GM18873 (cell line): Measurements from ENCODE around the gene IL19.

ENCODE experiments used
- ATAC-seq: cut with Tn5 transposase; IDR thresholded peaks from one replicate; pipeline ENCODE4 v1.9.1; 2021; ENCODE audit warnings: mild to moderate bottlenecking, moderate library complexity, moderate number of reproducible peaks; ENCODE audit not compliant: unreplicated experiment, low FRiP score

IL19 gene, protein sequence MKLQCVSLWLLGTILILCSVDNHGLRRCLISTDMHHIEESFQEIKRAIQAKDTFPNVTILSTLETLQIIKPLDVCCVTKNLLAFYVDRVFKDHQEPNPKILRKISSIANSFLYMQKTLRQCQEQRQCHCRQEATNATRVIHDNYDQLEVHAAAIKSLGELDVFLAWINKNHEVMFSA

DNA sequence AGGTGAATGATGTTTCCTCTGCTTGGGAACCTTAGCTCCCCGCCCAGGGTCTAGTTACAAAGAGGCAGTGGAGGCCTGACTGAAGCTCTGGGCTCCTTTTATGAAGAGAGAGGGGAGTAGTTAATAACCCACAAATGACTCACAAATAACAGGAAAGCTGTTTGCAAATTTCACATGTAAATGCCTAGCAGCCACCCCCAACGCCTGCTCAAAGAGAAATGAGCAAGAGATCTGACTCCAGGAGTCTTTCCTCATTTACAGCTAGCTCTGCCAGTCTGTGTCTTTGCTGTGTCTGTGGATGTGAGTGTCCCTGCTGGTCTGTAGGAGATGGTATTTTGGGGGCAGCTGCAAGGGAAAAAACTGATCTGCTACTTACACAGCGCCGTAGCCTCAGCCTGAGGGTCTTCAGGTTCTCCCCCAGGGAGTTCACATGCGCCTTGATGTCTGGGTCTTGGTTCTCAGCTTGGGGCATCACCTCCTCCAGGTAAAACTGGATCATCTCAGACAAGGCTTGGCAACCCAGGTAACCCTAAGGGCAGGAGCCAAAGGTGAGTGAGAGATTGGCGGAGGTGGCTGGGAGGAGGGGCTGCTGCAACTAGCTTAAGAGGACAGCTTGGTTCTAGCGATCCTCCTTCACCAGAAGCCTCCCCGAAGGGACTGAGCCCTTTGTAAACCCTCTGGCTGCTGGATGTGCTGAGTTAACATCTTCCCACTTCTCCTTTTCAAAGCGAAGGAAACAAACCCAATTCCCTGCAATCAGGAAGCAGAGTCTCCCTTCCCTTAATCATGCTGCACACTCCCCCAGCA is at the start of gene IL19:
Gene IL19 (plus strand): TSS at position 243 of the 807 bp plus-strand sequence. CDS start 65,890 bp downstream, outside the sequence.
- ATAC-seq, result no peak

DNA sequence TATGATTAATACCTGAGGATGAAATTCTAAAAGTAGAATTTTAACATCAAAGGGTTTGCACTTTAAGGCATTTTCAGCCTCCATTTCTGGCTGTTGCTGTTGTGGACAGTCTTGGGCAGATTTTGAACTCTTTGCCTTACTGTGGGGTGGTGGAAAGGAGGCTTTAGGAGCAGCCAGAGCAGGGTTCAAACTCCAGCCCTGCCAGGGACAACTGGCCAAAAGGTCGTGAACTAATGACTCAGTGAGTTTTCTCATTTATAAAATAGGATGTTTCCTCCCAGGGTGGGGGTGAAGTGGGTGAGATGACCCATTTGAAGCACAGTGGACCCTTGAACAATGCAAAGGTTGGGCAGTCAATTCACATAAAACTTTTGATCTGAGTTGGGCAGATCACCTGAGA is 49.1 kb upstream of the IL19 start:
- no peak for ATAC-seq

DNA sequence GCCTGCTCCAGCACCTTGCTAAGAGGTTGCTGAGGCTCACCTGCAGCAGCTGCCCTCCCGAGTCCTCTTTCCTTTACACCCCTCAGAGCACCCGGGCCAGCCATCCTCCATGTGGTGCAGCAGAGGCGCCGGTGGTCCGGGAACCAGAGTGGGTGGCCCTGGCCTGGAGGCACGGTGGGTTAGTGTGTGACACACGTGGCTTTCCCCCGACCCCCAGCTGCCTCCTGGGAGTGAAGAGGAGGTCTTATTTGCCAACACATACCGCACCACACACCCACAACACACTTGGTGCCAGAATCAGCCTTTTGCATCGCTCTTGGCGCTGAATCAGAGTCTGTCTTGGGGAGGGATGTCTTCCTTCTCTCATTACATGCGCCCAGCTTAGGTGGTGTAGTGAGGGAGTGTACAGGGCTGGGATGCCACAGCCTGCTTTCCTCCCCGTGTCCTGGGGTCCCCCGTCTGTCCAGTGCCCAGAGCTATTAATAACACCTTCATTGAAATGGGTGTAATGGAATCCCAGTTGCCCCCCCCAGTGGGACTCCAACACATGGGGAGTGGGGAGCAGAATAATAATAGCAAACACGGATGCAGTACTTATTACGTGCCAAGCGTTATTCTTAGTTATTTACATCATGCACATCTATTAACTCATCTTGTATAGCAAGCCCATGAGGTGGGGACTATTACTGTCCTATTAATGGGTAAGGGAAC is 47.7 kb upstream of the IL19 start:
- ATAC-seq, result no peak

DNA sequence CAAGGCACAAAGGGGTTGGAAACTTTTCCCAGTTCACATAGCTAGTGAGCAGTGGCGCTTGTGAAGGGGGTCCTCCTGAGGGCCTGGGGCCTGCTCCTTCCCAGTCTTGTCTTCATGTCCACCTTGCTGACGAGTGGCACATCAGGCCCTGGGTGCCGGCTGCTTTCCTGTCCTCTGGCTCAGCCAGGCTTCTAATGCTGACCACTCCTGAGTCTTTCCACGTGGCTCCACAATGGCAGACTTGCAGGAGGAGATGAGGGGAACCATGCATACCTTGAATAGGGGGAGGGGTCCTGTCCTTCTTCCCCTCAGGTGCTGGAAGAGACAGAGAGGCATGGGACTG is 47.1 kb upstream of the IL19 start:
- no peak for ATAC-seq

DNA sequence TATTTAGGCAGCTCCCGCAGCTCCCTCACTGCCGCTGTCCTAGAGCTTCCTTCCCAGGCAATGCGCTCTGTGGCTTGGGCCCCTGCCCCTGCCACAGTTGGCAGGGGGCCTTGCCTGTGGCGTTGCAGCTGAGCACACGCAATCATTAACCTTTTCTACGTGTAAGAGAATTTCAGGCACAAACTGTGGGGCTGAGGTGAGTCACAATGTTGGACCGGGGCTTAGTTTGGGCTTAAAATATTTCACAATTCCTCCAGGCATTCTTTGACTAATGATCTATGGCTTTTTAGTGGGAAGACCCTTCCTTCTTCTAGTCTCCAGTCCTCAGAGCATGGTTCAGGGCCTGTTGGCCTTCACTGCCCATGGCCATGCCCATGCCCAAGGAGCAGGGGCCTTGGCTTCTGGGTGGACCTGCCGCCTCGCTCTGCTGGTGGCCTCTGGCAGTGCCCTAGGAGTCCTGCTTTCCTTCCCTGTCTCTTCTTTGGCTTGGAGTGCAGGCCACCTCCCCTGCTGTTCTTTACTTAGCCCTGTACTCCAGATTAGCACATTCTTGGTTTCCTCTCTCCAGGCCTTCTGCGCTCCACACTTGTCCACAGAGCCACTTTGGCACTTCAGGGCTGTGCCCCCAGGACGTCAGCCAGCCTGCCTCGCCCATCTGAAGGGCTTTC is 46.6 kb upstream of the IL19 start:
- ATAC-seq, result no peak

DNA sequence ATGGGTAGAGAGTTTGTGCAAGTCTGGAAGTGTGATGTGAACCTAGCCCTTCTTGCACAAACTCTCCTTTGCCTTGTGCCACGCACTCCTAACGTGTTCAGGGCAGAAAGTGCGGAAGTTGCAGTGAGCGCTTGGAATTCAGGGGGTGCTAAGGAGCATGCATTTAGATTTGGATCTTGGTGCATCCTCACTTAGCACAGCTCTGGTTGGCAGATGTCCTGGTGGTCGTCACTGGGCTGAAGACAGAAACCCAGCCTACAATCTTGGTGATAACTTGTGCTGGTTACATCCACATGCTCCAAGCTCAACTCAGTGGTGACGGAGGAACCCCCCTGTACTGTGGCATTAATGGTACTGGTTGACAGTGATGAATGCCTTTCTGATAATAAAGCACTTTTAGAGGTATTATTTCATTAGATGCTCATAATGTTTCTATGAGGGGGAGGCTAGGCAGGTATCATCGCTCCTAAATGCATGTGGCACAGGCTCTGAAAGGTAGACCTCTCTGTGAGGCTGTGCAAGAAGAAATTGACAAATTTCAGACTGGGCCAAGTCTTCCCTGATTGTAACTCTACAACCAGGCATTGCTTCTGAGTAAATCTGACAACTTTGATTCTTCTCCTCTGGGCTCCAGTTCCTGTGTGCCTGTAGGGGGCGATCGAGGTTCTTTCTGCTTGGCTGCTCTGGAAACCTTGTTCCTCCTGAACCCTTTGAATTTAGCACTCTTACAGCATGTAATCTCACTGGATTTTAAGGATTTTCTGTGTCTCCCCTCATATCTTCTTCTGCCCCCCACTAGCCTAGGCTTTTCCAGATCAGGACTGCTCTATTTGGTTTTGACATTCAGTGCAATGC is 45.2 kb upstream of the IL19 start:
- no peak for ATAC-seq

DNA sequence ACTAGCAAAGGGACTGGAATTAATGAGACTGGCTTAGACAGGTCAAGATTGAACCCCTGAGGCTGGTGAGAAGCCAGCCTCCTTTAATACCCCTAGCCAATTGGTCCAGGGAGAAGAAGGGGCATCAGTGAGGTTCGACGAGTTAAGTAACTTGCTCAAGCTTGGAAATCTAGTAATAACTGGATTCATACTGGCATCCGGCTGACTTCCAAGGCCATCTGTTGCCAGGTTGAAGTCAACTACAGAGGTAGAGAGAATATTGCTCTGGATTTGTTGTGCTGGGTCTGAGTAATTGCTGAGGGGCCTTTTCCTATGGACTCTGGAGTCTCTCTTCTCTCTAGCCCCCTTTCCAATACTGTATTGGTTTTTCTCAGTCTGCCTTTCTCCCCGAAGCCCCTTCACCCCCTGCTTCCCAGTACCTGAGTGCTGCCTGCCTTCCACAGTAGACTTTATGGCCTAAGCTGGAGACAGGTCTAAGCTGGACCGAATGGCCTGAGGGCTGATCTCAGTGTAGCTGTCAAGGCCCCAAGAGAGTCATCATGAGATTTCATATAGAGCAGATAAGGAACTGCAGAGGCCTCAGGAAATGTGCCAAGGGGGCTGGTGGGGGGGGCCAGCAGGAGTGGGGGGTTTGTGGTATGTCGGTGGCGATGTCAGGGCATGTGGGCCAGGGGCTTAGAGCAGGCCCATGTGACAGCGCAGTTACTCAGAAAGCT is 42.4 kb upstream of the IL19 start:
- no peak for ATAC-seq

DNA sequence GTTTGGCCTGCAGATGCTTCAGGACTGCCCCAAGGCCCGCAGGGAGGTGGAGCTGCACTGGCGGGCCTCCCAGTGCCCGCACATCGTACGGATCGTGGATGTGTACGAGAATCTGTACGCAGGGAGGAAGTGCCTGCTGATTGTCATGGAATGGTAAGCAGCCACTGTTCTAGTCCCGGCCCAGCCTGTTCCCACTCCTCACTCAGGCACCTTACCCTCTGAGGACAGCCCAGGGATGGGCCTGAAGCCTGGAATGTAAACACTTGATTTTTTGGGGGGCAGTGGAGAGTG is 41.9 kb upstream of the IL19 start:
- ATAC-seq, result no peak

DNA sequence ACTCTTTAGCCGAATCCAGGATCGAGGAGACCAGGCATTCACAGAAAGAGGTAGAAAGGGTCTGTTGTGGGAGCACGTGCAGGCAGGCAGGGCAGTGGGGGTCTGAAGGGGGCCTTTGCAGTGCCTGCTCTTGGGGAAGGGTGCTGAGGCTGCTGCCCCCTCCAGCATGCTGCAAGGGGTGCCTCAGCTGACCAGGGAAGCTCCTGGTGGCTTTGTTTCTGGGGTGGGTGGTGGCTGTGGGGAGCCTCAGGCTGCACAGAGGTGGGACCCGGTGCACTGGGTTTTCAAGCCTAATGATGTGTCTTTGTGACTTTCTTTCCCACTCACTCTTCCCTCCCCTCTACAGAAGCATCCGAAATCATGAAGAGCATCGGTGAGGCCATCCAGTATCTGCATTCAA is 41.5 kb upstream of the IL19 start:
- ATAC-seq, result no peak

DNA sequence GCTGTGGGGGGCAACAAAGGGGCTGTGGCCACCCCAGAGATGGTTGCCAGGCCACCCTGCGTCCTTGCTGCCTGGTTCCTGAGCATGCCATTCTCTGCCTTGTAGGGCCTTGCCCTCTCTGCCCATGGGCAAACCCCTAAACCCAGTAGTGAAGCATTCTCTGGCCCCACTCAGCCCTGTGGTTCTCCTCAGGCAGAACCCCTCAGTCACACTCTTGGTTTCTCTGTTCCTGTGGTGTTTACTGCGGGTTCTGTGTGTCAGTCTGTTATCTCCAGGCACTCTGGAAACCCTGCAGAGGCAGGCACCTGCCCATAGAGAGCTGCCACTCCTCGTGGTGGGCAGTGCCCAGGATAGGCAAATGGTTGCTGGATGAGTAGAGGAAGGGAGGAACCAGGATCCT is 41.1 kb upstream of the IL19 start:
- ATAC-seq, result no peak

DNA sequence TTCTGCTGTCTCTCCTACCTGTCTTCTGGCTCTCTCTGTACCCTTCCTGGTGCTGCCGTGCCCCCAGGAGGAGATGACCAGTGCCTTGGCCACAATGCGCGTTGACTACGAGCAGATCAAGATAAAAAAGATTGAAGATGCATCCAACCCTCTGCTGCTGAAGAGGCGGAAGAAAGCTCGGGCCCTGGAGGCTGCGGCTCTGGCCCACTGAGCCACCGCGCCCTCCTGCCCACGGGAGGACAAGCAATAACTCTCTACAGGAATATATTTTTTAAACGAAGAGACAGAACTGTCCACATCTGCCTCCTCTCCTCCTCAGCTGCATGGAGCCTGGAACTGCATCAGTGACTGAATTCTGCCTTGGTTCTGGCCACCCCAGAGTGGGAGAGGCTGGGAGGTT is 38.1 kb upstream of the IL19 start:
- ATAC-seq, result no peak

DNA sequence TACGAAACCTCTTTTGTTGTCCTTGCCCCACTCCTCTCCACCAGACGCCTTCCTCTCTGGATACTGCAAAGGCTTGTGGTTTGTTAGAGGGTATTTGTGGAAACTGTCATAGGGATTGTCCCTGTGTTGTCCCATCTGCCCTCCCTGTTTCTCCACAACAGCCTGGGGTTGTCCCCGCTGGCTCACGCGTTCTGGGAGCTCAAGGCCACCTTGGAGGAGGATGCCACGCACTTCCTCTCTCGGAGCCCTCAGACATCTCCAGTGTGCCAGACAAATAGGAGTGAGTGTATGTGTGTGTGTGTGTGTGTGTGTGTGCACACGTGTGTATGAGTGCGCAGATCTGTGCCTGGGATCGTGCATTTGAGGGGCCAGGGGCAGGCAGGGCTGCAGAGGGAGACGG is 37.6 kb upstream of the IL19 start:
- no peak for ATAC-seq

DNA sequence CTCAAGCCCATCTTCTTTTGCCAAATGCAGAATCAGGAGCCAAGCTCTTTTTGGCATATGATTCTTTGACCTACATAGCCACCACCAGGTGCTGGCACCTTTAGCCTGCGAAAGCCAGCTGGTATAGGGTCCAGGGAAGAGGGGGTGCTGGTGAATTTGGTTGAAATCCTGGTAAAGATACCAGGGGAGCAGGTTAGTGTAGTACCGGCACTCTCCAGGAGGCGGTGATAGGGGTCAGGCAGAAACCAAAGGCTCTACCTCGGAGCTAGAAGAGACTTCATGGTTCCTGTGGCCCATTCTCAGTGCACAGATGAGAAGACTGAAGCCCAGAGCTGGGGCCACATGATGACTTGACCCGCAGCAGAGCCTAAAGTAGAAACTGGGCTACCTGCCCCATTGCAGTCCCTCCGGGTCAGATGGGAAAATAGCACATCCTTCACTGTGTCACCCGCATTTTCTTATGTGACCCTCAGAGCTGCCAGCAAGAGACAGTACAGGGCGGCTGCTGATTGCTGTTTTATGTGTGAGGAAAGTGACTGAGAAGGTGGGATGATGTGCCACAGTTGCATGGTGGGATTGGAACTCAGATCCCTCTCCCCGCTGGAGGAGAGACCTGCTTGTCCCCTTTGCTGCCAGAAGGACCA is 36.0 kb upstream of the IL19 start:
- no peak for ATAC-seq

DNA sequence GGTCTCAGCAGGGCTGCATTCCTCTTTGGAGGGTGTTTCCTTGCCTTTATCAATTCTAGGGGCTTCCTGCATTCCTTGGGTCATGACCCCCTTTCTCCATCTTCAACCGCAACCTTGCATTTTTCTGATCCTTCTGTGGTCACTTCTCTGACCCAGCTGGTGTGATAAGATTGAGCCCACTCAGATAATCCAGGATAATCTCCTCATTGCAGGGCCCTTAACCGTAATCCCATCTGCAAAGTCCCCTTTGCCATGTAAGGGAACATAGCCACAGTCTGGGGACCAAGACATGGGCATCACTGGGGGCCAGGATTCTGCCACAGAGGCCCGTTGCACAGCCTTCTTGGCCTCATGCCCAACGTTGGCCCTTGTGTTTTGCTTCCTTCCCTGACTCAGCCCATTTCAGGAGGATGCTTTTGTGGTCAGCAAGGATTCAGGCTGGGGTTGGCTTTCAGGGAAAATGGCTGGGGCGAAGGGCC is 35.0 kb upstream of the IL19 start:
- ATAC-seq, result no peak

DNA sequence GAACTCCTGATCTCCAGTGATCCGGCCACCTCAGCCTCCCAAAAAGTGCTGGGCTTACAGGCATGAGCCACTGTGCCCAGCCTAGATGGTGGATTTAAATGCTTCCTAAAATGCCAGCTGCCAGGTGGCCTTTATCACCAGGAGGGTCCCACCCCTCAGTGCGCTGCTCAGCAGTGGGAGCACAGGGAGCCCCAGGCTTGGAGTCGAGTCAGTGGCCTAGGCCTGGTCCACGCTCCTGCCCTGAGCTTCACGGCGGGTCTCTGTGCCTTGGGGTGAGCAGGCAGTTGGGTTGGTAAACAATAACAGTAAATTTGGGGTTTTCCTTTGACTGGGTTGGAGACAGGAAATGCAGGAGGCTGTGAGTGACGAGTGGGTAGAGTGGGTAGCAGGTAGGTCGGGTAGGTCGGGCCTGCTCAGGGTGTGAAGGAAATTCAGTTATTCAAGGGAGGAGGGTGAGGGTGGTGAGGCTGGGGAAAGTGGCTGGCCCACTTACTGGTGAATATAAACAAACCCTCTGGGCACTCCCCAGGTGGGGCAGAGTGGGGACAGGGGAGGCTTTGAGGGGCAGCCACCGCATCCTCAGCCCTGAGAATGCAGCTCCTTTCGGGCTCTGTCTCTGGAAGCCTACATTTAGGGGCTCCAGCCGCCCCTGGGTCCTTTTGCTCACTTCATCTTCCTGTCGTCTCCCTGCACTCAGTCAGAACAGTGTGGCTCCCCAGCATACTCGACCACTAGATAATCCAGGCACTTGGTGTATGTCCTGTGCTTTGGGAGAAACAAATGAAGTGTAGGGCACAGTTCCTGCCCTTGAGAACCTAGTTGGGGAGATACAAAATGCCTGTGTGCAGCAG is 33.5 kb upstream of the IL19 start:
- no peak for ATAC-seq

DNA sequence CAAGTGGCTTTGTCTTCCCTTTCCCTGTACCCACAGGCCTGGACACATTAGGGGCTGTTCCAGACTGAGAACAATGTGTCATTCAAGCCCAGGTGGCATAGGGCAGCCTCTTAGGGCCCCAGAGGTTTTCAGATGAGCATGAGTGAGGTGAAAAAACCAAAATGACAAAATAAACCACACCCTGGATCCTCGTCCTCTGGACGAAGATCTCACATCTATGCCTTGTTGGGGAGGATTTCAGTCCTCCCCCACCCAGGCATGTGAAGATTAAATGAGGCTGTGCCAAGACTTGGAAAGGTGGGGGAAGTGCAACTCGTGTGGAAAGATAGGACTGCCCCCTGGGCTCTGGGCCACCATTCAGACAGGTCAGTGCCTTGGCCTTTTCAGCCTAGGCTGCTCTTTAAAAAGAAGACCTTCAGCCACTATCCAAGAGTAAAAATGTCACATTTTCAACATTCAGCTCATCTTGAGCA is 32.8 kb upstream of the IL19 start:
- no peak for ATAC-seq

DNA sequence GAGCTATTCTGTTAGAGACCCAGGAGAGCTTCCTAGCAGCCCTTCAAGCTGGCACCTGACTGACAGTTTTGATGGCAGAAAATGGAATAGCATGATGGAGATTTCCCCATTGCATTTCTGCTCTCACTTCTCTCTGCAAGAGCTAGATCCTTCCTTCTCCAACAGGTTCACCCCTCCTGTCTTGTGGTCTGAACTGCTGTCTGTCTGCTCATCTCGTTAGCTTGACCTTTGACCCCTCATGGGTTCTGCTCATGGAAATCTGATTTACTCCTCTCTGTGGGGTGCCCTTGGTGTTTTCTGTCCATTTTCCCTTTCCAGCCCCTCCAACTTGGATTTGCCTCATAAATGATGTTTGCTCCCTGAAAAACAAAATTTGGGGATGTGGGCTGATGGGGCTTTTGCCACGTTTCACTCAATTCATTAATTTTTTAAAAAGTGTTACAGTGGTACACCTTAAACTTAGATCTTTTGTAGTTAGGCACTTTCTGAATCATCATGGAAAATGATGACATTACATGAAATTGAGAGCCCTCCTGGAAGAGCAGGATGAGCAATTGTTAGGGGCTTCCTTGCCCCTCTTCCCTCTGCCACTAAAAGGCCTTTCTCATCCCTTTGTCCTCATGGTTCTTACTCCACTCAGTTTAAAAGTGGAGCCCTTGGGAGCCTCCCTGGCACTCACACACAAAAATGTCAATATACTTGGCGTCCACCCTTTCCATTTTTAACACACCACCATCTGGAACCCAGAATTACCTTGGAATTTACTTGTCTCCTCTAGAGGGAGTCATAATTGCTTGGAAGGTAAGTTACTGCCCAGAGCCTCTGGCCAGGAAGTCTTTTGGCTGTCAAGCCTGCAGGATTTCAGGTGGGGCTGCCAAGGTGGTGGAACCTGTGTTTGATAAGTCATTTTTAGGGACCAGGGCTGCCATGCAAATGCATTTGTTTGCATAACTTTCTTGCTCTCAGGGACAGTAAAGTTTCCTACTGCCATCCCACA is 31.9 kb upstream of the IL19 start:
- ATAC-seq, result no peak
